WERI-Rb-1 (cell line): Measurements from ENCODE around the gene GIGYF2.

Source experiments
- DNase-seq: peaks from one replicate; pipeline ENCODE4 v3.0.0-alpha.2; 2020
- H3K27ac ChIP-seq: fragments of 250-450 bp; sonication (Bioruptor Pico); 2 replicates; pipeline ENCODE4 v1.5.1; 2020; ENCODE audit warnings: mild to moderate bottlenecking, moderate library complexity
- H3K27me3 ChIP-seq: fragments of 250-450 bp; sonication (Bioruptor Pico); 2 replicates; pipeline ENCODE4 v1.5.1; 2021; ENCODE audit warnings: mild to moderate bottlenecking, low read depth, moderate library complexity; ENCODE audit not compliant: insufficient read depth, severe bottlenecking
- H3K36me3 ChIP-seq: fragments of 250-450 bp; sonication (Bioruptor Pico); 2 replicates; pipeline ENCODE4 v1.5.1; 2020; ENCODE audit warnings: mild to moderate bottlenecking, moderate library complexity
- H3K4me3 ChIP-seq: 2 replicates; pipeline ENCODE4 v1.5.1; 2011; ENCODE audit warnings: low read depth, mild to moderate bottlenecking, control low read depth, low read length
- H3K9me3 ChIP-seq: fragments of 250-450 bp; sonication (Bioruptor Pico); 2 replicates; pipeline ENCODE4 v1.5.1; 2021; ENCODE audit warnings: mild to moderate bottlenecking, moderate library complexity; ENCODE audit not compliant: severe bottlenecking
- CTCF ChIP-seq: IDR thresholded peaks from 2 replicates; pipeline ENCODE4 v1.5.1; 2011; ENCODE audit warnings: low read depth, mild to moderate bottlenecking, control low read depth, inconsistent platforms, low read length

Gene GIGYF2

GRCh38 chr2:232658217-232658785 is 38.8 kb upstream of the GIGYF2 start:
- DNase-seq: no peak
- H3K36me3 ChIP-seq: no peaks in the 10 kb centered on the region
- no peak overlapping the region for H3K27ac ChIP-seq
- no peaks in the 10 kb centered on the region for H3K9me3 ChIP-seq
- H3K27me3 ChIP-seq: no peaks in the 10 kb centered on the region
- TF ChIP-seq CTCF: no peak
- H3K4me3 ChIP-seq: no peak overlapping the region

- no peak overlapping the region for H3K4me3 ChIP-seq
- DNase-seq: no peak
- H3K27ac ChIP-seq: no peak overlapping the region
- no peaks in the 10 kb centered on the region for H3K36me3 ChIP-seq
- no peak for TF ChIP-seq CTCF
- no peaks in the 10 kb centered on the region for H3K9me3 ChIP-seq
- no peaks in the 10 kb centered on the region for H3K27me3 ChIP-seq
Measured at GRCh38 chr2:232659359-232659758, 37.8 kb upstream of the GIGYF2 start.

DNA sequence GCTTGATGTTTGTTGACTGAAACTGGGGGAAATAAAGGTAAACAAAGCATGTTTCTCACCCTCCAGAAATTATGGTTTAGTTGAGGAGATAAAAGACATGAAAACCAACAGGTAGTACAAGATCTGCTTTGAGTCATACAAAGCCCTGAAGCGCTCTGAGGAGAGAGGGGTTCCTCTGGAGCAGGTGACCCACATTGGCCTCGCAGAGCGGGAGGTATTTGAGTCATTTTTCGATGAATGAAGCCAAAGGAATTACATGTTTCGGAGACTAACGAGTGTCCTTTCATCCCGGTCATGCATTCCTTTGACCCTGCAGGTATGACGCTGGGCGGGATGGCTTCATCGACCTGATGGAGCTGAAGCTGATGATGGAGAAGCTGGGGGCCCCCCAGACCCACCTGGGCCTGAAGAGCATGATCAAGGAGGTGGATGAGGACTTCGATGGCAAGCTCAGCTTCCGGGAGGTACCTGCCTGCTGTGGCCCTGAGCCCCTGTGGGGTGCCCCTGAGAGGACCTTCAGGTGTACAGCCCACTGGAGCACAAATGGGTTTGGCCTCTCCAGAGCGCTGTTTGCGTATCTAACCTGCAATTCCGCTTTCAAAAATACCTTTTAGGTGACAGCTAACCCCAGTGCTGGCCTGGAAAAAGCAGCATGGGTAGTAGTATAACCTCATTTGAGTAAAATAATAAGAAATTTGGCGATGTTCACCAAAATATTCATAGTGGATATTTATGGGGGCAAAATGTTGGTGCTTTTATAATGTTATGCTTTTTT is 34.5 kb upstream of the GIGYF2 start:
- Histone ChIP-seq H3K4me3 (no peak overlapping the region), H3K27ac (no peak overlapping the region), H3K36me3 (no peaks in the 10 kb centered on the region), H3K27me3 (no peaks in the 10 kb centered on the region), H3K9me3 (no peaks in the 10 kb centered on the region)
- no peak for DNase-seq
- no peak for TF ChIP-seq CTCF

DNA sequence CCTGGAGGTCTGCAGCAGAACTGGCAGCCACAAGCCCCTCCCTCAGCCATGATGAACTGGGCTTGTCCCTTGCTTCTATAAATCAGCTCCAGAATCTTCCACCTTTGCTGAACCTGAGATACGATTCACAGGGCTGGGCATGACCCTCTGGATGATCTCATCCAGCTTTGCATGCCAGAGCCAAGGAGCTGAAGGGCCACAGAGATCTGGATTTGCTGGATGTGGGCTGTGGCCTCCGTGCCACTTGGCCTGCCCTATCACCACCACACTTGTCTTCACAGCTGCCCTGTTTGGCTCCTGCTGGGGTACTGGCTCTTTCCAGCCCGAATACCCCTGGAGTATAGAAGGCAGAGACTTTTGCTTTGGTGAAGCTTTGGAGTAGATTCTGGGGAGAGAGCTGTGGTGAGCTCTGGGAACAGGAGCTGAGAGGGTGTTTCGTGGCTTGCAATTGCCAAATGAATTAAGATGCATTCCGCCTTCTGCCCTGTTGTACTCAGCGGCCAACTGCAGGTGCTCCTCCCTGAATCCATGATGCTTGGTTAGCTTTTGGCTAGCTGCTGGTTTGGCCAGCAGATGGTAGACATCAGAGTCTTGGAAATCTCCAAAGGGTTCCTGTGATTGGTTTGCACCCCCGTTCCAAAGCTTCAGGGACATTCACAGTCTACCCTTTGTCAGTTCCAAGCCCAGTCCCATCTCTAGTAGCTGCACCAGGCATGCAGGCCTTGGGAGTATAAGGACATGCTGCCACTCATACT is 30.9 kb upstream of the GIGYF2 start:
- DNase-seq: no peak
- Histone ChIP-seq H3K36me3 (no peaks in the 10 kb centered on the region), H3K27me3 (no peaks in the 10 kb centered on the region), H3K4me3 (no peak overlapping the region), H3K9me3 (no peaks in the 10 kb centered on the region), H3K27ac (no peak overlapping the region)
- TF ChIP-seq CTCF: no peak

DNA sequence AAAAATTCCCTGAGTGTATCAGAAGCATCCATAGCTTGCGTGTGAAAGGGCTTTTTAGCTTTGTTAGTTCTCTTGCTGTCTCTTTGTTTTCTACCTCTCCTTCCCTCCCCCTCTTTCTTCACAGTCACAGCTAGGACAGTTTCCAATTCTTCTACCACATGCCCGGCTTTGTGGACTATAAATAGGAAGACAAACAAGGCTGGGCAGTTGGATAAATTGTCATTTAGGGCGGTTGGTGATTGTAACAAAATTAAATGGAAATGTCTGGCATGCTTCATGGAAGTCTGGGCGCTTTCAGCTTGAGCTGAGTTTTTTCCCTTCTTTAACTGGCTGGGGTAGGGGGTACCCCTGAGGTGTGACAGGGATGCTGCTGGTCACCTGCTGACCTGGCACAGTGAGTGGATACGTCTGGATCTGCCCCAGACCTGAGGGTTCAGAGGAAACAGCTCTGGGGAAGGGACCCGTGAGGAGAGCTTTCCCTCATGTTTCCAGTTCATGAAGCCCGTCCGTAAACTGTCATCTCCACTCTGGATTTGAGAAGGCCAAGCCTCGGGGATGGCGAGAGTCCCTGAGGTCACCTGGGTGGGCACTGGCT is 29.0 kb upstream of the GIGYF2 start:
- Histone ChIP-seq H3K27ac (no peak overlapping the region), H3K27me3 (no peaks in the 10 kb centered on the region), H3K36me3 (peaks cover 3% of the 10 kb centered on the region; the same call in 1 of the 2 replicates), H3K9me3 (no peaks in the 10 kb centered on the region), H3K4me3 (no peak overlapping the region)
- no peak for DNase-seq
- TF ChIP-seq CTCF: no peak
